Measurements from ENCODE around the gene GNAL.

- TF ChIP-seq CTCF (IDR thresholded peaks at IDR 0.05), result no peak
- TF ChIP-seq POLR2A (IDR thresholded peaks at IDR 0.05), result no peak
Measured at GRCh38 chr18:11859903-11860407, 170.9 kb downstream of the GNAL start.
